GM23338 (cell line): Measurements from ENCODE around the gene RRP8.

Experiments used
- CREB1 ChIP-seq: fragments of 250-450 bp; sonication (Bioruptor Pico); IDR thresholded peaks from 2 replicates; pipeline ENCODE4 v1.5.0; 2020; ENCODE audit warnings: low read depth, mild to moderate bottlenecking, moderate library complexity
- EZH2 ChIP-seq: fragments of 200-600 bp; sonication (generic); IDR thresholded peaks from one replicate; pipeline ENCODE4 v1.8.0; 2017; ENCODE audit warnings: antibody characterized with exemption, mild to moderate bottlenecking, low read depth; ENCODE audit not compliant: unreplicated experiment
- POLR2AphosphoS5 ChIP-seq: IDR thresholded peaks from 2 replicates; pipeline ENCODE4 v1.6.1; 2016; ENCODE audit warnings: antibody characterized with exemption, low read depth
- TF ChIP-seq, protein P1 (sequence below), 2 experiments: fragments of 200-600 bp in 1 of 2; sonication (generic) in 1 of 2; conservative IDR thresholded peaks; 2 replicates each; pipeline versions ENCODE4 v1.5.1 to v1.6.1; 2016 to 2017; ENCODE audit warnings: antibody characterized with exemption in 2 of 2, low read depth in 2 of 2, mild to moderate bottlenecking in 2 of 2, moderate library complexity in 1 of 2

DNA sequence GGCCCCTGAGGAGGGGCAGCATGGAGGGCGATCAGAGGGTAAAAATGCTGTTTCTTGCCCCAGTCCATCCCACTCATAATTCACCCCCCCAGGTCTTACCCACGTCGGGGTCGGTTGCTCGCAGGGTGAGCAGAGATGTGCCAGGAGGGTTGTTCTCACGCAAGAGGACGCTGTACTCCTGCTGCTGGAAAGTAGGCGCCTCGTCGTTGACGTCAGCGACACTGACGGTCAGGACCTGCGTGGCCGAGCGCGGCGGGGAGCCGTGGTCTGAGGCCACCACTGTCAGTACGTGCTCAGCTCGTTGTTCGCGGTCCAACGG is 26.1 kb upstream of the RRP8 start:
- TF ChIP-seq POLR2AphosphoS5 (no peak), EZH2 (no peak), CREB1 (CRISPR knock-in tag) (no peak)
- TF ChIP-seq, protein P1, sequence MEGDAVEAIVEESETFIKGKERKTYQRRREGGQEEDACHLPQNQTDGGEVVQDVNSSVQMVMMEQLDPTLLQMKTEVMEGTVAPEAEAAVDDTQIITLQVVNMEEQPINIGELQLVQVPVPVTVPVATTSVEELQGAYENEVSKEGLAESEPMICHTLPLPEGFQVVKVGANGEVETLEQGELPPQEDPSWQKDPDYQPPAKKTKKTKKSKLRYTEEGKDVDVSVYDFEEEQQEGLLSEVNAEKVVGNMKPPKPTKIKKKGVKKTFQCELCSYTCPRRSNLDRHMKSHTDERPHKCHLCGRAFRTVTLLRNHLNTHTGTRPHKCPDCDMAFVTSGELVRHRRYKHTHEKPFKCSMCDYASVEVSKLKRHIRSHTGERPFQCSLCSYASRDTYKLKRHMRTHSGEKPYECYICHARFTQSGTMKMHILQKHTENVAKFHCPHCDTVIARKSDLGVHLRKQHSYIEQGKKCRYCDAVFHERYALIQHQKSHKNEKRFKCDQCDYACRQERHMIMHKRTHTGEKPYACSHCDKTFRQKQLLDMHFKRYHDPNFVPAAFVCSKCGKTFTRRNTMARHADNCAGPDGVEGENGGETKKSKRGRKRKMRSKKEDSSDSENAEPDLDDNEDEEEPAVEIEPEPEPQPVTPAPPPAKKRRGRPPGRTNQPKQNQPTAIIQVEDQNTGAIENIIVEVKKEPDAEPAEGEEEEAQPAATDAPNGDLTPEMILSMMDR (conservative IDR thresholded peaks at IDR 0.05; ENCODE audit: low read depth in 2 of 2) = peak; percentile 27 to 69; a peak in 3 of 4 replicates
